ENCODE measurements around the gene DTNB. TPM values are rescaled to one million over a fixed set of nuclear protein-coding genes. Genes with fewer than 3 reads are reported as not detected.
"Not testable (repeated sequence)": the region's sequence is repeated elsewhere in the genome, so short reads cannot be mapped to it uniquely, and the experiment has no call there.

DTNB gene
- polyA plus RNA-seq, 1 donor from 2014 or later, result 22.5 TPM

DNA sequence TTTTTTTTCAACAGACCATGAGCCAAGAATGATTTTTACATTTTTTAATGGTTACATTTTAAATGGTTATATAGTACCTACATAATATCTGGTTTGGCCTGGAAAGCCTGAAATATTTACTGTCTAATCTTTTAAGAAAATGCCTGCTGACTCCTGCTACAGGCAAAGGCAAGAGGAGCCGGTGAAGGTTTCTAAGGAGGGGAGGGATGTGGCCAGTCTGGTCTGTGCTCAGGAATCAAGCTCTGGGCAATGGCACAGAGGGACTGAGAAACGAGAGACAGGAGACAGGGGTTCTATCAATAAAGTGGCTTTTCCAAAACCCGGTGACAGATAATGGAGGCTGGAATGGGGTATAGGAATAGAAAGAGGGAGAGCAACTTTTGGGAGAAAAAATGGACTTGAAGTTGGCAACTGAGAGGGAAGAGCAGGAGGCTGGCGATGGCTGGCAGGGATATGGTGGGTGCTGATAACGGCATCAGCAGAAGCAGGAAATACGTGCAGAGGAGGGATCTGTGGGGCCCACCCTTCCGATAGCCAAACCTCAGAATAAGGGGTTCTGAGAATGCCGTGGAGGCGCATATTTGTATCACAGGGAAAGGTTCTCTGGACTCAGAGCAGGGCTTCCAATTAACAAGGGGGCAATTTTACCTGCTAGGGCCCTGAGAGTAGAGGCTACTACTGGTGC, 267.6 kb downstream of the DTNB start:
- Histone ChIP-seq H3K27me3 (ENCODE audit: insufficient read depth, low read depth, low read length) (no peaks in the 10 kb centered on the region), H3K36me3 (ENCODE audit: insufficient read depth, low read length) (no peaks in the 10 kb centered on the region), H3K4me2 (ENCODE audit: low read length) (no peak overlapping the region), H3K9ac (ENCODE audit: low read length) (no peak overlapping the region), H3K79me2 (replicated peaks; ENCODE audit: insufficient read depth, low read length) (no peaks in the 10 kb centered on the region), H2AFZ (ENCODE audit: low read depth, low read length) (no peak overlapping the region), H4K20me1 (ENCODE audit: insufficient read depth) (no peaks in the 10 kb centered on the region), H3K4me3 (ENCODE audit: low read length) (no peak overlapping the region), H3K9me2 (ENCODE audit: insufficient read depth, low read length) (no peaks in the 10 kb centered on the region), H3K9me3 (ENCODE audit: low read length) (no peaks in the 10 kb centered on the region), H3F3A (ENCODE audit: insufficient read depth, low read length, poor library complexity, severe bottlenecking) (no peaks in the 10 kb centered on the region), H3K27ac (ENCODE audit: low read length) (no peak overlapping the region)
- no peak for TF ChIP-seq POLR2AphosphoS5 (IDR thresholded peaks at IDR 0.05)
- TF ChIP-seq SMC3 (conservative IDR thresholded peaks at IDR 0.05; ENCODE audit: poor library complexity), result no peak
- TF ChIP-seq RAD21 (conservative IDR thresholded peaks at IDR 0.05), result no peak
- TF ChIP-seq, protein P1, sequence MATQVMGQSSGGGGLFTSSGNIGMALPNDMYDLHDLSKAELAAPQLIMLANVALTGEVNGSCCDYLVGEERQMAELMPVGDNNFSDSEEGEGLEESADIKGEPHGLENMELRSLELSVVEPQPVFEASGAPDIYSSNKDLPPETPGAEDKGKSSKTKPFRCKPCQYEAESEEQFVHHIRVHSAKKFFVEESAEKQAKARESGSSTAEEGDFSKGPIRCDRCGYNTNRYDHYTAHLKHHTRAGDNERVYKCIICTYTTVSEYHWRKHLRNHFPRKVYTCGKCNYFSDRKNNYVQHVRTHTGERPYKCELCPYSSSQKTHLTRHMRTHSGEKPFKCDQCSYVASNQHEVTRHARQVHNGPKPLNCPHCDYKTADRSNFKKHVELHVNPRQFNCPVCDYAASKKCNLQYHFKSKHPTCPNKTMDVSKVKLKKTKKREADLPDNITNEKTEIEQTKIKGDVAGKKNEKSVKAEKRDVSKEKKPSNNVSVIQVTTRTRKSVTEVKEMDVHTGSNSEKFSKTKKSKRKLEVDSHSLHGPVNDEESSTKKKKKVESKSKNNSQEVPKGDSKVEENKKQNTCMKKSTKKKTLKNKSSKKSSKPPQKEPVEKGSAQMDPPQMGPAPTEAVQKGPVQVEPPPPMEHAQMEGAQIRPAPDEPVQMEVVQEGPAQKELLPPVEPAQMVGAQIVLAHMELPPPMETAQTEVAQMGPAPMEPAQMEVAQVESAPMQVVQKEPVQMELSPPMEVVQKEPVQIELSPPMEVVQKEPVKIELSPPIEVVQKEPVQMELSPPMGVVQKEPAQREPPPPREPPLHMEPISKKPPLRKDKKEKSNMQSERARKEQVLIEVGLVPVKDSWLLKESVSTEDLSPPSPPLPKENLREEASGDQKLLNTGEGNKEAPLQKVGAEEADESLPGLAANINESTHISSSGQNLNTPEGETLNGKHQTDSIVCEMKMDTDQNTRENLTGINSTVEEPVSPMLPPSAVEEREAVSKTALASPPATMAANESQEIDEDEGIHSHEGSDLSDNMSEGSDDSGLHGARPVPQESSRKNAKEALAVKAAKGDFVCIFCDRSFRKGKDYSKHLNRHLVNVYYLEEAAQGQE (IDR thresholded peaks at IDR 0.05; ENCODE audit: borderline replicate concordance), result no peak
- no peak for TF ChIP-seq EP300 (conservative IDR thresholded peaks at IDR 0.05; ENCODE audit: poor library complexity, severe bottlenecking)
- TF ChIP-seq MXI1 (conservative IDR thresholded peaks at IDR 0.05; ENCODE audit: poor library complexity, severe bottlenecking), result no peak
- TF ChIP-seq, protein P2, sequence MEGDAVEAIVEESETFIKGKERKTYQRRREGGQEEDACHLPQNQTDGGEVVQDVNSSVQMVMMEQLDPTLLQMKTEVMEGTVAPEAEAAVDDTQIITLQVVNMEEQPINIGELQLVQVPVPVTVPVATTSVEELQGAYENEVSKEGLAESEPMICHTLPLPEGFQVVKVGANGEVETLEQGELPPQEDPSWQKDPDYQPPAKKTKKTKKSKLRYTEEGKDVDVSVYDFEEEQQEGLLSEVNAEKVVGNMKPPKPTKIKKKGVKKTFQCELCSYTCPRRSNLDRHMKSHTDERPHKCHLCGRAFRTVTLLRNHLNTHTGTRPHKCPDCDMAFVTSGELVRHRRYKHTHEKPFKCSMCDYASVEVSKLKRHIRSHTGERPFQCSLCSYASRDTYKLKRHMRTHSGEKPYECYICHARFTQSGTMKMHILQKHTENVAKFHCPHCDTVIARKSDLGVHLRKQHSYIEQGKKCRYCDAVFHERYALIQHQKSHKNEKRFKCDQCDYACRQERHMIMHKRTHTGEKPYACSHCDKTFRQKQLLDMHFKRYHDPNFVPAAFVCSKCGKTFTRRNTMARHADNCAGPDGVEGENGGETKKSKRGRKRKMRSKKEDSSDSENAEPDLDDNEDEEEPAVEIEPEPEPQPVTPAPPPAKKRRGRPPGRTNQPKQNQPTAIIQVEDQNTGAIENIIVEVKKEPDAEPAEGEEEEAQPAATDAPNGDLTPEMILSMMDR (IDR thresholded peaks at IDR 0.05; ENCODE audit: poor library complexity, severe bottlenecking), result no peak
- TF ChIP-seq EZH2 (IDR thresholded peaks at IDR 0.05; ENCODE audit: borderline replicate concordance, insufficient read depth, low read length, poor library complexity, severe bottlenecking), result no peak
- no peak for TF ChIP-seq TAF1 (IDR thresholded peaks at IDR 0.05; ENCODE audit: low read depth)

DNA sequence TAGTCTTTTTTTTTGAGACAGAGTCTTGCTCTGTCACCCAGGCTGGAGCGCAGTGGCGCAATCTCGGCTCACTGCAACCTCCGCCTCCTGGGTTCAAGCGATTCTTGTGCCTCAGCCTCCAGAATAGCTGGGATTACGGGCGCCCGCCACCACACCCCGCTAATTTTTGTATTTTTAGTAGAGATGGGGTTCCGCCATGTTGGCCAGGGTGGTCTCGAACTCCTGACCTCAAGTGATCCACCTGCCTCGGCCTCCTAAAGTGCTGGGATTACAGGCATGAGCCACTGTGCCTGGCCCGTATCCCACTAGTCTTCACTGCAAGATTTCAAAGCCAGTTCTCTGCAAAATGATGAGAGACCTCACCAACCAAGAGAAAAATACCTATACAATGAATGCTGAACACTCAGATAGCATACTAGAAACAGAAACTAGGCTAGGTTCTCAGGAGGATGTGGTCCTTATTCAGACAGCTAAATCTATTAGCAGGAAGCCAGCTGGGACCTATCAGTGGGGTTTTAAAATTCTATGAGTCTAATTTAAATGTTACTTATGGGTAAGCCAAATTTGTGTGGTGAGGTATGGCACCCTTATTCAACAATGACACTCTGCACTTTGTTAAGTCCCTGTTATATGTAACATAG, 270.1 kb downstream of the DTNB start:
- H3K9ac ChIP-seq (ENCODE audit: low read length); H3K36me3 ChIP-seq (ENCODE audit: insufficient read depth, low read length); H2AFZ ChIP-seq (ENCODE audit: low read depth, low read length); H3K27ac ChIP-seq (ENCODE audit: low read length); H3K4me2 ChIP-seq (ENCODE audit: low read length); H3K4me3 ChIP-seq (ENCODE audit: low read length); H4K20me1 ChIP-seq (ENCODE audit: insufficient read depth); H3F3A ChIP-seq (ENCODE audit: insufficient read depth, low read length, poor library complexity, severe bottlenecking); H3K79me2 ChIP-seq (replicated peaks; ENCODE audit: insufficient read depth, low read length); H3K9me2 ChIP-seq (ENCODE audit: insufficient read depth, low read length); H3K27me3 ChIP-seq (ENCODE audit: insufficient read depth, low read depth, low read length); H3K9me3 ChIP-seq (ENCODE audit: low read length): not testable (repeated sequence)
